NOMO-1 (cell line): ENCODE data around the gene HOXC12.
A peak's percentile ranks its signal among the peaks of the same experiment; 100 is the strongest.

ENCODE experiments used
- DNase-seq, 2 experiments: peaks; one replicate each; lab custom pipeline; 2025; ENCODE audit not compliant: unreplicated experiment in 2 of 2; lab: John Stamatoyannopoulos, UW

Gene HOXC12

DNA sequence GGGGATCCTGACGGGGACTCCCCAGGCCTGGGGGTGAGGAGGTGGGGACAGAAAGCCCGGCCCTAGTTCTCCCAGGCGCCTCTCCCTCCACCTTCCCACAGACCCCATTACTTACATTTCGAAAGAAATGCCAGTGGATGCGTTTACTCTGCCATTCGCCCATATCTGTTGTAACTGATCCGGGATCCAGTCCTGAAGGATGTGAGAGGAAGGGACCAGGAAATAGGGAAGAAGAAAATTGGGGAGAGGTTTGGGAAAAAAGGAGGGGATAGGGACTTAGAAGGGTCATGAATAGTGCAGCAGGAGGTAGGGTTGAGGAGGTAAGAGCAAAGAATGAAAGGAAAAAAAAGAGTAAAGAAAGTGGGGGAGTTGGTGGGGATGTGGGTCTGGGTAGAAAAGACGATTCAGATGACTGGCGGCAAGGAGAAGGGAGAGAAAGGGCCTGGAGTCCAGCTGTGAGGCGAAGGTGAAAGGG, 1.1 kb downstream of the HOXC12 start:
- no peak for DNase-seq

DNA sequence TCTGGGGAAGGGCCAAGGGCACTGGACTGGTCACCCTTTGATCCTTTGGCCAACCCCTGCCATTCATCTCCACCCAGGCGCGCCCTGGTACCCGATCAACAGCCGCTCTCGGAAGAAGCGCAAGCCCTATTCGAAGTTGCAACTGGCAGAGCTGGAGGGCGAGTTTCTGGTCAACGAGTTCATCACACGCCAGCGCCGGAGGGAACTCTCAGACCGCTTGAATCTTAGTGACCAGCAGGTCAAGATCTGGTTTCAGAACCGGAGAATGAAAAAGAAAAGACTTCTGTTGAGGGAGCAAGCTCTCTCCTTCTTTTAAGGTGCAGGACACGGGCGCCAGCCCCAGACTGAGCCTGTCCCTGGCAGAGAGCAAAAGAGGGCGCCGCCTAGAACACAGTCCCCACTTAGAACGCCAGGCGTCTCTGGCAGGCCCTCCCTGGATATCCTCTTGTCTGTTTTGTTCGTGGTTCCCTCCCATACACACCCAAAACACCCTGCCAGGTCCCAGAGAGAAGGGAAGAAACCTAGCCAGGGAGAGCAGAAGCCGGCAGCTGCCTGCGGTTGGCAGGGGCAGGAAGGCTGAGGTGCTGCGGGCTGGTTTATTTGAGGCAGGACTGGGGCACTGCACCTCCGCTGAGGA, 1.7 kb downstream of the HOXC12 start:
- DNase-seq = no peak

DNA sequence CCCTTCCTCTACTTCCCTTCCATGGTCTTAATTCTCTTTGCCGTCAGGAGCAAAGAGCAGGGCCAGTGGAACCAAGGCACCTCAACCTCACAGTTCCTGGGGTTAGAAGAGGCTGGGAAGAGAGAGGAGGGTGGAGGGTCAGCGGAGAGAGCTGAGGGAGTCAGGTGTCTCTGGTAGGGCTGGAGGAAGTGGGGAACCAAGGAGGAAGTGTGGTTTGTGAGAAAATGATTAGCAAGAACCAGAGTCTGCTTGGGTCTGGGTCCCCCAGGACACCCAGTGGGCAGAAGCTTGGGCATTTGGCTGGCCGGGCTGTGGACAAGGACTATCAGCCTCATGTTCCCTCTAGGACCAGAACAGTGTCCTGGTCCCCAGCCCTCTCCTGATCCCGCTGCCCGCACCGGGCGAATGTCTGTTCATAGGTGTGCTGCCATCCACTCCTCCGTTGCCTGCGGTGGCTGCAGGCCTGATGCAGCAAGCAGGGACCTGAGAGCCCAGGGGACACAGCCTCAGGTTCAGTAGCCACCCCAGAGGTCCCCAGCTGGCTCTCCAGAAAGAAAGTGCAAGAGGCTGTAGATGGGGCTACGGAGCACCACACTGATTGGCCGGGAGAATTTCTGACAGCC, 2.3 kb downstream of the HOXC12 start:
- DNase-seq = no peak

DNA sequence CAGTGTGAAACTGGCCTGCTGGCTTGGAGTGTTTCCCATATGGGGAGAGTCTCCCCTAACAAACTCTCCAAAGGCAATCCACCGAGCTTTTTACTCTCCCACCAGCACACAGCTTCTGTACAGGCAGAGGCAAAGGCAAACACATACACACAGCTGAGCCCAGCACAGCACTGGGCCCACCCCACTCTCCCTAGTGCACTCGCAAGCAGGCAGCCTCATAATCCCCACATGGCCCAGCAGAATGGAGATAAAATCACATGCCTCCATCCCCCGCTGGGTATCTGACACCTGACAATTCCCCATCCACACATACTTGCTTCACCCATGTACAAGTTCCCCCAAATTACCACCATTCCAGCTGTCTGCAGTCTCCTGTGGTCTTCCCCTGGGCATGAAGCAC, 3.4 kb downstream of the HOXC12 start:
- no peak for DNase-seq

DNA sequence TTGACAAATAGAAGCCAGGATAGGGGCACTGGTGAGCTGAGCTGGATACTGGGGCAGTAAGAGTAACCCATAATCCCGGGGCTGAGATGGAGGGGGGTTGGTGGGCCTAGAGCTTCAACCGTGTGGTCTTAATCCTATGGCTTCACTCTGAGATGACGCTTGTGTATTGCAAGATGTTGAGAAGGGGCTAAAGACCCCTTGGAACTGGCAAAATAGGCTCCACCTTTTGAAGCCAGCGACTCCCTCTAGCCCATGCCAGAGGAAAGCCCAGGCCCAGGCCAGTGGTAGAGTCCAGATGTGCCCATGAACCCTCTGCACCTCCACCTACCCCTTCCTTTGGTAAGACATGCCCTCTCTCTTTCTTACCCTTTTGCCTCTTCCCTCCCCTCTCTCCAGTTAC, 4.6 kb downstream of the HOXC12 start:
- DNase-seq = no peak

DNA sequence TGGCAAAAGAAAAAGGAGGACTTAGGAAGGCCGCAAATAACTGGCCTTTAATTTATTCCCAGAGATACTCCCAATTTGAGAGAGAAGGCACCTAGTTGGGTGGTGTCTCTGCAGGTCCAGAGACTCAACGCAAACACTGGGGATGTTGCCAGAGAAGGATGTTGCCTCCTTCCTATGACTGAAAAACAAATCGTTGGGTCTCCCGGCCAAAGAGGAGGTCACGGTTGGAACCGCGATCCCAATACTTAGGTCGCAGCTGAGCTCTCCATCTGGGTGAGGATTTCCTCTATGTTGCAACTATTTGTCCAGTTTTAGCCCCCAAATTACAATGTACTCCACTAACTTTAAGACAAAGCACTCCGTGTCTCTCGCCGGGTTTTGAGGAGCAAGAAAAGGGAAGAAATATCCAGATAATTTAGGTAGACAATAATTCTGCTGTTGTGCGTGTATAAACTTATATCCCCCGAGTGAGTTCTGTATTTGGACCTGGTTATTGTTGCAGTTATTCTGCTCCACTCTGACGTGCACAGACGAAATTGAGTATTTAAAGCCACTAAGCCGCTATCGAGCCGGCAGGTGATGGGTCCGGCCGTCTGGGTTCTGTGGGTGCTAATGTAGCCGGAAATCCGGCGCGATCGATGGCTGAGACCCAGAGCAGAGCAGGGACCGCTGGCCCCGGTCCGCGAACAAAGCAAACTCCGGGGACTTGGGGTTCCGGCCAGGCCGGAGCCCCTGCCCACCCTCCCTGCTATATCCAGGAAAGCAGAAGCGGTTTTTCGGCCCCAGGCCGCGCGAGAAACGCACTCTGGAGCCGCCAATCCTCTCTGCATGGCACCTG, 5.7 kb downstream of the HOXC12 start:
- DNase-seq = no peak

DNA sequence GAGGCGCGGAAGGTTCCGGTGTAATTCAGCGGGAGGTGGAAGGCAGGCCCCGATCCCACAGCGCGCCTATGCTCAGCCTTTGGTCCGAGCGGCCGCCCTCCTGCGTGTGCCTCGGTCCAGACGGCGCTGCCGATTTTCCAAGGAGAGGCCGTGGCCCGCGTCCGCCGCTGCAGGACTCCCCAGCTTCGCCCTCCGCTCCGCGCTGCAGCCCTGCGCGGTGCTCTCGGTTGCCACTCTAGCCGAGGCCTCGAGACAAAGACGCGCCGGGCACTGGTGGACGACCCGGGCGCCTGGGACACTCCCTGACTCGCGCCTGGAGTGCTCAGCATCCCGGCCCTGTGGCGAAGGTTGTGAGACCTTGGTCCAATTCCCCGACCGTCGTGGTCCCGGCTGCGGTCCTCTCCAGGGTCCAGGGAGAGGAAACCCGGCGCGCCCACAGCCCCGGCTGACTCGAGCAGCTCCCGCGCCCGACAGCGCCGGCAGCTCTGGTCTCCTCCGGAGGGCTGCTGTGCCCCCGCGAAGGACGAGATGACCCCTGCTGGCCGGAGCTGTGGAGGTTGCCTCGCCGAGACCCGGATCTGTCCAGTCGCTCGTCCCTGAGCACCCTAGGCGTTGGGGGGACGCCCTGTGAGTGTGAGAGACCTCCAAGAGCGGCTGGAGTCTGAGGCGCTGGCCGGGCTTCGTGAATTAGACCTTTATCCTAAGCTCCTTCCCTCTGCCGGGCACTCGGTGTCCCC, 6.5 kb downstream of the HOXC12 start:
- no peak for DNase-seq

DNA sequence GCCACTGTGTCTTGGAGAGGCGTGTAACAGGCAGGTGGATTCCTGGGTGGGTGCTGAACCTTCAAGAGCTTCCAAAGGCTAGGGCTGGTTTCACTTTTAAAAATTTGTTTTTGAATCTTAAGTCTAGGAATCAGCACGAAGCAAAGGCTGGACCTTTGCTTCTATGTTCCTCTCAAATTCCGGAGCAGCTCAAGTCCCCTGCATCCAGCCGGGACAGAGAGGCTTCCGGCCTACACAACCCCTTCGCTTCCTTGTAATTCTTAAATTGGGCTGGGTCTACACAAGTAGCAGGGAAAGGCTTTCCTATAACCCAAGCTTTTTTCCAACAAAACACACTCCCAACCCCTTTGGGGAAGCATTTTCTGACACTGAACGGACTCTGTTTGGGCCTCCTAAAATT, 8.3 kb downstream of the HOXC12 start:
- no peak for DNase-seq

DNA sequence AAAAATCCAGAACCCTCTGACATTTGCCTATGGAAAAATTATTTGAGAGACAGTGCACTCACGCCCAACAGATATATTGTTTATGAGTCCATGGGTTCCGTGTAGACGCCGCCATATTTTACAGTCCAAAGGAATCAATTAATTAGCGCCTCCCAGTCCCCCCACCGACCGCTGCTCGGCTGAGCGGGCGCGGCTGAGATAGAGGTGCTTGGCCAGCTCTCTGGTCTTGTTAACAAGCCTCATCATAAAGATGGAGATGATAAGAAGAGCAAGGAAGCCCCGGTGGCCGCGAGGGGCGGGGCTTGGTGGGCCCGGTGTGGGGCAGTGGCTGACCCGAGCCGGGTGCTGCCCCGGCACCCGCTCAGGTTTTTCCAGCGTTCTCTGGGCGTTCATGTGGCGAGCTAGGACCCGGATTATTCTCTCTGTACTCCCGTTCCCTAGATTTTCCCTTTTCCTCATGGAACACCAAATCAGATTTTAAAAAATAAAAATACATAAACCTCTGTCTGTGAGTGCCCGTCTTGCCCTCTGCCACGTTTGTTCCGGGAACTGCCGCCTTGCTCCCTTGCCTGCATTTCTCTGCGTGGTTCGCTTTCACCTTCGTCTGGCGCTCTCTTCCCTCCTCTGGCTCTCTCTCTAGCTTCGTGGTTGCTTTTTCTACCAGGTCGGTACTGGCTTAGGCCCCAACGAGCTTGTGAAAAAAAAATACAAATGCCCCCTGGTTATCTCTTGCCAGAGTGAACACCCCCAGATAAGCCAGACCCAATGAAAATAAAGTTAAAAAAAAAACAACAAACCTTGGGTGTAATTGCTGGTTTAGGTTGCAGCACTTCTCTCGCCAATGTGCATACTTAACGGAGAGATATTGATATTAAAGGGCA, 9.0 kb downstream of the HOXC12 start:
- DNase-seq = no peak

DNA sequence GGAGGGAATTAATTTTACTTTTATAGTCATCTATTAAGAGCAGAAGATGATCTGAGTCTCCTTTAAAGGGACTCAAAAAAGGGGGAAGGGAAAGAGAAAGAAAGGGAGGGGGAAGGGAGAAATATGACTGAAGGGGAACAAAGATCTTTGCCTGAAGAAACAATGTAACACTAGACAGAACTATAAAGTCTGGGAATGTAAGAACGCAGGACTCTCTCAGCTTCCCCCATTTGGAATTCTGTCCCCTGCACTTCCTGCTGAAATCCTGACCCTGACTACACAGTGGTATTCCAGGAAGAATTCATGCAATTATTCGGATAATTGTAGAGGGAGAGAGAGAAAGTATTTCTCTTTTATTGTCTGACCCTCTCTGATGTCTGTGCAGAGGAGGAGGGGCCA, 9.6 kb downstream of the HOXC12 start:
- DNase-seq = peak in 1 of 2 experiments; percentile 18

DNA sequence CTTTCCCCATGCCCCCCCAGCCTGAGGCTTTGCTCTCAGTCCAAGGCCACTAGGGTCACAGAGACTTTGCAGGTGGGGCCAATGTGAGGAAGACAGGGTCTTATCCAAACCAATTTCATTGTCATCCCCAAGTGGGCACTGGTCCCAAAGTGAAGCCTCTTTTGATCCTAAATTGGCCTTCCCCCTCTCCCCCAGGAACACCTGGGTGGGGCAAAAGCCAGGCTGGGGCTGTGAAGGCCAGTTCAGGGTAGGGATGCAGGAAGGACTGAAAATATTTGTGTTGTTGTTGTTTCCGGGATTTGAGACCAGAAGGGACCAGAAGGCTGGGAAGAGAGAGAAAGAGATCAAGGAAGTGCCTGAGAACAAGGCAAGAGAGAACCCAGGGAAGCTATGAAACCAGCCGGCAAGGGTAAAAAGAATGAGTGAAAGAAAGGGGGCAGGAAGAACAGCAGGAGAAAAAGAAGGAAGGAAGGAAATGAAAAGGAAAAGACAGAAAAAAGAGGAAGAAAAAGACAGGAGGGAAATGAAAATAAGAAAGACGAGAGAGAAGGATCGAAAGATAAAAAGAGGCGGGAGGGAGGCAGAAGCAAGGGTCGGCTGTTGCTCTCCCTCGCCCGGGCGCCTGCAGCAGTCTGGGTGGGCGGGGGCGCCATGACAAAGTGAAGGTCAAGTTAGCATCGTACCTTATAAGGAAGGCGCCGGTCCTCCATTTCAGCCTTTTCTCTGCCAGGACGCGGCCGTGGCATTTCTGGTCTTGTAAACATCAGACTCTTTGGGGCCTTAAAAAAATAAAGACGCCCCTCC, 10.8 kb downstream of the HOXC12 start:
- DNase-seq = no peak

DNA sequence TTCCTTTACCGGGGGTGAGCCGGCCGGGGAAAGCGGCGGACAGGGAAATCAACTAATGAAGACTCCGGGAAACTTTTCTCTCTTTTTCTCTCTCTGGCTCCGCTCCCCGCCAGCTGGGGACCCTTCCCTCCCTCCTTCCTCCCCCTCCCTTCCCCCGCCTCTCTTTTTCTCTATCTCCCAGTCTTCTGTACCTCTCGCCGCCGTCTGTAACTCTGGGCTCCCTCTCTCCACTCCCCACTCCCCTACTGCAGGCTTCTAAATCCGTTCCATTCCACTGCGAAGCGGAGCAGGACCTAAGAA, 11.3 kb downstream of the HOXC12 start:
- no peak for DNase-seq

DNA sequence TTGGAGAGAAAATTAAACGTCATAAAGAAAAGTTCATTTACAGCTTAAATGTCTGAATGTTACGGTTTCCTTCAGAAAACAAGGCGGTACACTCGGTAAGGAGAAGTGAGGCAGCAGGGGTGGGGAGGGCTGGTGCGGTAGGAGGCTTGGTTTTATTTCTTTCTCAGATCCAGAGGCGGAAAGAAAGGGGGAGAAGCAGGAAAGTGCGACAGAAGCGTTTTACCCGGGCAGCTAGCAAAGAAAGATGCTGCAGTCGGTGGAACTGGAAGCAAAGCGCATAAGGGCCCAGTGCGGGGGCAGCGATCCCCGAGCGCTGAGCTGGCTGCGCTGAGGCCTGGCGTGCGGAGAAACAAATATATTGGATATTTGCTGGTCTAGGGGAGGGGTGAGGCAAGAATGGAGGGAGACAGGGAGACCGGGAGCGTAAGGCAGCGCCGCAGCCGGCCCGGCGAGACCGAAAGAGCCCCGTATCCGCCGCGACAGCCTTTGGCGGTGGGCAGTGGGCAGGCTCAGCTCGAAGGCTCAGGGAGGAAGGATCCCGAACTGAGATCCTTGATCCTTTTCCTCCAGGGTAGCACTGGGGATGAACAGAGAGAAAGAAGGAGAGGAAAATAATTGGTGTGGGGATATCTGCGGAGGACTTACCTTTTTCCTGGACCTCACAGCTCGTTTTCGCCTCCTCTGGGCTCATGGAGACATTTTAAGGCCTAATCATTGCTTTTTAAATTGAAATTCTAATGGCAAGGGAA, 11.9 kb downstream of the HOXC12 start:
- no peak for DNase-seq

DNA sequence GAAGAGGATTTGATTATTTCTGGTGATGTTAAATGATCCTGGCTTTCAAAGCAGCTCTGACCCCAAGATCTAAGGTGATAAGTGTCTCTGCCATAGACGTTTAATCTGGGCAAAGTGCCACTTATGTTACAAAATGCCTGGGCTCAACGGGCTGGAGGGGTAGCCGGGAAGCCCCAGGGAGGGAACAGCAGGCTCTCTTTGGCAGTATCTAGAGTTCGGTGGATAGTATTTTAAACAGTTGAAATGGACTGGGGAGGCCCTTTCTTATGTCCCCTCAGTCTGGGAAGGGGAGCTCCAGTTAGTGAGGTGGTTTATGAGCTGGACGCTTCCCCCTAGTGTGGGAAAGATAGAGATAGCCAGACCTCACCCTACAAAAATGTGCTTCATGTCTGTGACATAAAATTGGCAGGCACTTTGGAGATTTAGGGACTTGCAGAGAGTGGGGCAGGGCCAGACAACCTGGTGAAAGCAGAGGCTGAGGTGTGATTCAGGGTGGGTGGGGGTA, 12.8 kb downstream of the HOXC12 start:
- DNase-seq = no peak

DNA sequence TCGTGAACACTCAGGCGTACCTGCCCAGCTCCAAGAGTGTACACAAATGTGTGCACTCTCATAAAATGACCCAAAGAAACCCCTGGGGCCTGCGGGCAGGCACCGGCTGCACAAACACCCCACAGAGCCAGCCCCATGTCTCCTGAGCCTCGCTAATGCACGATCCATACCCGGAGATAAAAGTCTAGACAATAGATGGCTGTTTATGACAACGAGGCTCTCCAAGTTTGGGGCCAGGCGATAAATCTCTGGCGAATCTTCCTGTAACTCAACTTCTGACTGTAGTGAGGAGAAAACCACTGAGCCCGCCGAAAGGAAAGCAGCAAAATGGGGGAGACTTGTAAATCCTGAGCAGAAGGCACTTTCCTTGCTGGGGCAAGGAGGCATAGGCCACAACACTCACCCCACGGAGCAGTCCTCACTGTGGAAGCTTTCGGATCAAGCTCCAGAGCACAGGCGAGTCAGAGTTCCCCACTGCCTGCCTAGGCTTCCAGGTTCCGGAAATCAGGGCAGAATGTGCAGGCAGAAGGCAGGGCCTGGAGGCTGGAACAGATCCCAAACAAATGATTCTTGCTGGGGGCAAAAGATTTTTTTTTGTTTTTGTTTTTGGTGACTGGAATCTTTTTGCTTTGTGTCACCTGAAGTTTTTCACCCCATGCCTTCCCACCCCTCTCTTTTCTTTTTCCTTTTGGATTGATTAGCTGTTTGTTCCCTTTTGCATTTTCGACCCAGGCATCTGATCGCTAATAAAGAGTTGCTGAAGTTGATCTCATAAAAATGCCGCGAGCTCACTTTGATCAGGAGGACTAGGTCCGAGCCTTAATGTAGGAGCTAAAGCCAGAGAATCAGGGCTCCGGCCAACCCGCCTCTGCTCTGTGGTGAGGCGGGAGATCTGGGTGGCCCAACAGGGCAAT, 13.8 kb downstream of the HOXC12 start:
- no peak for DNase-seq

DNA sequence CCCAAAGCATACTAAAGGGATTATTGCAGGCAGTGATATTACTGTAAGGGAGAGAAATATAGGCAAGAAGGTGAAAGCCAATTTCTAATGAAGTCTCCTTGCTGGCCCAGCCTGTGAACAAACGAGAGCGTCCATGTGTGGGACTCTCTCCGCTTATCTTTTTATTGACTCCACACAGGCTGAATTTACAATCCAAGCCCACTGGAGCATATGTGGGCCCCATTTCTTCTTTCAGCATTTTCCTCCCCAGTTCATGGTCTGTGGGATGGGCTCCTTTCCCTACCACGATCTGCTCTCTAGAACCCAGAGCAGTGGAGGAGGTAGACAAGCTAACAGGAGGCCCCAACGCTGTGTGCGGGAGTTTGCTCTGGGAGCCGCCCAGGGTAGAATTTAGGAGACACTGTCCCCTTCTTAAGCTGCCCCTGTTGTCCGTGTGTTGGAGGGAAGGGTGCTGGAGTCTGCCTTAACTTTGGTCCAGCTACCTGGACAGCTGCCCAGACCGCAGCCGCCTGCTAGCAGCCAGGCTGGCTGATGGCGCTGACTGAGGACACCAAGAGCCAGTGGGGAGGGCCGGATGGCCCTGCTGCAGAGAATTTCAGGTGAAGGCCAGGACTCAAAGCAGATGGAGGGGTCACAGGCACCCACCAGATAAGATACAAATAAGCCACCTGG, 15.0 kb downstream of the HOXC12 start:
- no peak for DNase-seq

DNA sequence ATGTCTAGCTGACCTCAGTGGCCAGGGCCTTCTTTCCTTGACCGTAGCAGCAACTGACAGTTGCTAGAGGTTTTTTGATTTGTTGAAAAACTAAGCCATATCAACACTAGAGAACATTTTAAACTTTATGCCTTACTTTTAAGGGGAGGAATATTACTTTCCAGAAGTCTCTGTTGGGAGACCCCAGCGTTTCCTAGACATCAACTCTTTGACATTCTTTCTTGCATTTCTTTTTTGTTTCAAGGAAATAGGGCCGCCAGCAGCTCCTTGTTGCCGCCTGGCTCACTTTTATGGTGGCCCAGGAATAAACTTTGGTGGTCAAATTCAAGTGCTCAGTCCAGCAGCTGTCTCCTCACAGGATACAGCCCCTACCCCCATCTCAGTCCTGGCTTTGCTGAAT, 15.7 kb downstream of the HOXC12 start:
- DNase-seq = no peak
